GM12878 (cell line): Measurements from ENCODE around the gene ESR1. TPM values are rescaled to one million over a fixed set of nuclear protein-coding genes. Genes with fewer than 3 reads are reported as not detected.
A peak's percentile ranks its signal among the peaks of the same experiment; 100 is the strongest.

ENCODE experiments used
- ATAC-seq: fragments of 200-7000 bp; cut with Tn5 transposase; 3 replicates; pipeline ENCODE4 v1.9.1; 2020; ENCODE audit warnings: mild to moderate bottlenecking, moderate library complexity
- BruUV-seq: library from RNA; stranded (reverse); fragments of 400-500 nt; replicated peaks from 2 replicates; lab custom pipeline; 2021; lab: Mats Ljungman, UMichigan
- CTCF ChIA-PET: fragments of 300-600 bp; sonication (Branson Sonifier 250); formaldehyde crosslinking; extraction: SDS; loops from one replicate; lab custom pipeline; 2021; ENCODE audit warnings: inconsistent platforms; lab: Yijun Ruan, JAX
- POLR2A ChIA-PET: fragments of 350-600 bp; formaldehyde crosslinking; extraction: SDS; loops from one replicate; lab custom pipeline; 2021; ENCODE audit warnings: inconsistent platforms; lab: Charles Lee
- RAD21 ChIA-PET: fragments of 300-600 bp; sonication (Branson Sonifier 250); formaldehyde crosslinking; loops from one replicate; lab custom pipeline; 2023; ENCODE audit warnings: antibody characterized with exemption; ENCODE audit not compliant: unreplicated experiment; lab: Charles Lee
- SMC1A ChIA-PET: fragments of 300-600 bp; sonication (Branson Sonifier 250); formaldehyde crosslinking; loops from one replicate; lab custom pipeline; 2023; ENCODE audit not compliant: unreplicated experiment, uncharacterized antibody; lab: Charles Lee
- DNase-seq: peaks from one replicate; pipeline ENCODE4 v3.0.0-alpha.2; 2011; ENCODE audit warnings: low read depth, low spot score
- FAIRE-seq: peaks from 3 replicates; lab custom pipeline; 2011; peaks lifted over from hg19 to GRCh38; lab: Jason Lieb, UNC
- H2AFZ ChIP-seq: 2 replicates; pipeline ENCODE4 v1.6.0; 2011; ENCODE audit warnings: low read depth, low read length, control low read depth; ENCODE audit not compliant: control insufficient read depth
- H3K27ac ChIP-seq: 2 replicates; pipeline ENCODE4 v1.5.1; 2011; ENCODE audit warnings: control low read depth; ENCODE audit not compliant: control insufficient read depth, insufficient read depth
- H3K27me3 ChIP-seq, 2 experiments: replicated peaks in 1 of 2; 2 replicates each; pipeline versions ENCODE4 v1.6.0 to v1.6.1; 2011; ENCODE audit warnings: low read length in 1 of 2; ENCODE audit not compliant: control insufficient read depth in 2 of 2, insufficient read depth in 2 of 2
- H3K36me3 ChIP-seq, 2 experiments: 2 replicates each; pipeline ENCODE4 v1.5.1; 2011; ENCODE audit warnings: low read length in 1 of 2; ENCODE audit not compliant: control insufficient read depth in 2 of 2, insufficient read depth in 2 of 2
- H3K4me1 ChIP-seq: 2 replicates; pipeline ENCODE4 v1.6.1; 2011; ENCODE audit warnings: mild to moderate bottlenecking, low read length, moderate library complexity, mixed read lengths; ENCODE audit not compliant: control insufficient read depth, insufficient read depth
- H3K4me2 ChIP-seq: 2 replicates; pipeline ENCODE4 v1.6.0; 2011; ENCODE audit warnings: control low read depth; ENCODE audit not compliant: control insufficient read depth, insufficient read depth
- H3K4me3 ChIP-seq: fragments of 200-600 bp; sonication (generic); 2 replicates; pipeline ENCODE4 v1.5.1; 2016
- H3K79me2 ChIP-seq: 2 replicates; pipeline ENCODE4 v1.6.0; 2011; ENCODE audit warnings: low read length; ENCODE audit not compliant: control insufficient read depth, insufficient read depth
- H3K9ac ChIP-seq: 2 replicates; pipeline ENCODE4 v1.8.0; 2011; ENCODE audit warnings: low read length, control low read depth, mixed read lengths; ENCODE audit not compliant: control insufficient read depth, insufficient read depth
- H3K9me3 ChIP-seq: replicated peaks from 3 replicates; pipeline ENCODE4 v1.5.1; 2011; ENCODE audit warnings: mild to moderate bottlenecking, low read length; ENCODE audit not compliant: control insufficient read depth, insufficient read depth
- H4K20me1 ChIP-seq: 2 replicates; pipeline ENCODE4 v1.6.0; 2011; ENCODE audit not compliant: control insufficient read depth, insufficient read depth
- BCL11A ChIP-seq: IDR thresholded peaks from 2 replicates; pipeline ENCODE4 v1.6.1; 2011; ENCODE audit warnings: low read depth, low read length
- ETV6 ChIP-seq, 2 experiments: fragments of 450-650 bp in 1 of 2; IDR thresholded peaks in 1 of 2; conservative IDR thresholded peaks in 1 of 2; 2 replicates each; pipeline ENCODE4 v1.6.1; 2014; ENCODE audit warnings: antibody characterized with exemption in 1 of 2, borderline replicate concordance in 1 of 2, low read depth in 1 of 2, mild to moderate bottlenecking in 1 of 2, moderate library complexity in 1 of 2
- FOS ChIP-seq: IDR thresholded peaks from 3 replicates; pipeline ENCODE4 v1.6.1; 2011; ENCODE audit warnings: borderline replicate concordance; ENCODE audit not compliant: insufficient read length; ENCODE audit errors: extremely low read depth
- IKZF1 ChIP-seq: fragments of 450-650 bp; conservative IDR thresholded peaks from 2 replicates; pipeline ENCODE4 v1.6.1; 2017; ENCODE audit warnings: antibody characterized with exemption, mild to moderate bottlenecking
- MEF2B ChIP-seq: fragments of 450-650 bp; IDR thresholded peaks from 2 replicates; pipeline ENCODE4 v1.6.1; 2018; ENCODE audit warnings: mild to moderate bottlenecking, moderate library complexity; ENCODE audit not compliant: partially characterized antibody, poor library complexity, severe bottlenecking
- NR2C2 ChIP-seq: IDR thresholded peaks from 2 replicates; pipeline ENCODE4 v1.6.1; 2011; ENCODE audit warnings: borderline replicate concordance, low read depth; ENCODE audit not compliant: control insufficient read depth, insufficient read length
- SMAD5 ChIP-seq: IDR thresholded peaks from 2 replicates; pipeline ENCODE4 v1.6.1; 2016; ENCODE audit warnings: antibody characterized with exemption, low read depth
- SPI1 ChIP-seq: IDR thresholded peaks from 2 replicates; pipeline ENCODE4 v1.6.1; 2011; ENCODE audit warnings: low read depth, mild to moderate bottlenecking, low read length, moderate library complexity, borderline replicate concordance; ENCODE audit not compliant: insufficient read depth
- SREBF2 ChIP-seq: IDR thresholded peaks from 2 replicates; pipeline ENCODE4 v1.6.1; 2012; ENCODE audit warnings: mild to moderate bottlenecking, low read length
- WGBS: methylation state at CpG from one replicate; pipeline ENCODE4 v1.1.6; 2016; ENCODE audit warnings: low lambda C conversion rate; ENCODE audit not compliant: insufficient replicate concordance, insufficient coverage; ENCODE audit errors: missing lambda C conversion rate; 5-methylcytosine and 5-hydroxymethylcytosine counted together
- in situ Hi-C: fragments of 300-500 bp; cut with MboI; formaldehyde crosslinking; loops from 9 replicates; pipeline ENCODE4 v1.14.3; 2018; ENCODE audit warnings: mixed read lengths
- intact Hi-C: fragments of 100-400 bp; cut with micrococcal nuclease; formaldehyde crosslinking; loops from one replicate; pipeline ENCODE4 v1.14.2; 2022; ENCODE audit not compliant: unreplicated experiment
- polyA plus RNA-seq, 11 experiments: library from polyadenylated mRNA; depleted of rRNA in 4 of 11; unstranded in 6 of 11; stranded (reverse) in 5 of 11; fragments of >200 nt; fragmentation: Nextera tagmentation in 4 of 11; fragmentation: Illumina TruSeq in 1 of 11; extraction: Ambion mirVana in 4 of 11; extraction: Trizol in 1 of 11; gene quantifications; 1 replicate in 1 of 11; 2 replicates in 10 of 11; pipeline versions ENCODE4 v1.2.1 to v1.2.3, GENCODE V29; 2011 to 2016; ENCODE audit warnings: inconsistent platforms in 2 of 11, missing spikeins in 2 of 11, low read depth in 1 of 11
- total RNA-seq, 4 experiments: library from RNA; depleted of rRNA in 3 of 4; stranded (reverse); fragments of >200 nt in 3 of 4; fragmentation: Illumina TruSeq in 1 of 4; extraction: Trizol in 1 of 4; gene quantifications; 2 replicates each; pipeline versions ENCODE4 v1.2.1 to v1.2.3, GENCODE V29; 2013 to 2021

ESR1 gene
- total and polyA plus RNA-seq, 10 of the 15 experiments (the other 5 are each of a cell fraction or from before 2014, with no cell fraction given): 0.03 to 0.51 (median 0.21) TPM; not detected in 4

DNA sequence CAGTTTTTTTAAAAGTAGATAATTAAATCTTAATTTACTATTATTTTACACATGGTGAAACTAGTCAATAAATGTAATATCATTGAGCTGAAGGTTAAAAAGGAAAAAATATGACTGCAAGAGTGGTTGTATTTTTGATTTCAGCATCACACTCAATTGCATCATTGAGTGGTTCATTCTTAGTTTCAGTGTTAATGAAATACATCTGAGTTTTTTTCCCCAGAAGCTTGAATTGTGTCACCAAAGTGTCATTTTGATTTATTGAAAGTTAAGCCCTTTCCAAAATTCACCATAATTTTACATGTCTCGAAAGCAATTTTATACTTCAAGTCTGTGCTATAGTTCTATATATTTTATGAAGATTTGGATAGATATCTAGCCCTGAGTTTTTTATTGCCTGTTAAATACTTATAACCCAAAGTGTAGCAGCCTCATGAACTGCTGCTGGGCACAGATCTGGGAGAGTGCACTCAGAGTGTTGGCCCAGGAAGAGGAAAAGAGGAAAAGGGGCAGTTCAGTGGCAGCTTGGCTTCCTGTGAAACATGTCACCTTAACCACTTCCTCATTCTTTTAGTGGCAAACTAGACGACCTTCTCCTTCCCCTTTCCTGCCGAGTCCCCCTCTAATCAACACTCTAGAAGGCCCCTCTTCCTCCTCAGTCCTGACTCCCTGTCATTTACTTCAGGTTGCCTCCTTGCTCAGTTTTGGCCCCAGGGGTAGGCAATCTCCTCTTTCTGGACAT is 140.7 kb downstream of the ESR1 start:
- no peaks in the 10 kb centered on the region for H3K79me2 ChIP-seq
- WGBS: 45% methylated on average over 2 of the region's 3 CpGs
- TF ChIP-seq IKZF1 (0 out of 2 replicates have a peak, but pooled peaks have one; percentile 17), BCL11A (no peak), MEF2B (no peak), NR2C2 (no peak), FOS (no peak), SMAD5 (no peak), SREBF2 (no peak), SPI1 (peak; percentile 72; the same call in 1 of the 2 replicates), ETV6 (conservative IDR thresholded peaks at IDR 0.05 in 1 of 2, IDR thresholded peaks at IDR 0.05 in 1 of 2; ENCODE audit: borderline replicate concordance in 1 of 2, low read depth in 1 of 2) (peak in 1 of 2 experiments; percentile 56; a peak in 2 of 4 replicates)
- TF ChIP-seq, all 136 proteins: peak for 3
- Histone ChIP-seq H3K4me2 (no peak overlapping the region), H3K36me3 (no peaks in the 10 kb centered on the region), H2AFZ (no peak overlapping the region), H3K9ac (no peak overlapping the region), H3K9me3 (no peaks in the 10 kb centered on the region), H3K27ac (no peak overlapping the region), H3K4me3 (no peak overlapping the region), H3K4me1 (no peaks in the 10 kb centered on the region), H3K27me3 (no peaks in the 10 kb centered on the region; a peak in 1 of 4 replicates), H4K20me1 (no peaks in the 10 kb centered on the region)
- DNase-seq (no peak), FAIRE-seq (no peak), ATAC-seq (peak; percentile 36; the same call in 2 of the 3 replicates)
- SMC1A ChIA-PET: no interaction called here
- RAD21 ChIA-PET: interaction anchor here (1.5 kb wide), 1 partner anchor 258 kb away, joined by 3 read pairs; no protein-coding TSS in a partner anchor
- intact Hi-C loops: no loop called here
- in situ Hi-C loops: no loop called here
- POLR2A ChIA-PET: no interaction called here
- CTCF ChIA-PET: no interaction called here
- BruUV-seq: no TSS peak
